Caki2 (cell line): Measurements from ENCODE around the gene PPP1R26. TPM values are rescaled to one million over a fixed set of nuclear protein-coding genes. Genes with fewer than 3 reads are reported as not detected.
"Not testable (repeated sequence)": the region's sequence is repeated elsewhere in the genome, so short reads cannot be mapped to it uniquely, and the experiment has no call there.

Experiments used
- DNase-seq: peaks from one replicate; pipeline ENCODE4 v3.0.0-alpha.2; 2015; ENCODE audit warnings: low read depth
- in situ Hi-C: cut with HindIII; loops from 2 replicates; pipeline ENCODE4 v1.10.0; 2016; ENCODE audit warnings: low sequenced_read_pairs, low pct_unique_long_range_greater_than_20kb, mixed read lengths
- total RNA-seq: library from RNA; depleted of rRNA; stranded (reverse); fragments of >200 nt; shearing (Covaris generic); gene quantifications from 2 replicates; pipeline ENCODE4 v1.2.3, GENCODE V29; 2014; ENCODE audit warnings: low replicate concordance

The PPP1R26 gene
- total RNA-seq, 1 experiment from 2014 or later = 32.4 TPM

GRCh38 chr9:135456436-135457104, 23.0 kb upstream of the PPP1R26 start:
- in situ Hi-C loops = no loop called here
- DNase-seq = no peak

- DNase-seq, in situ Hi-C loops: not testable (repeated sequence)
Measured at GRCh38 chr9:135458478-135458877, 21.1 kb upstream of the PPP1R26 start.

- DNase-seq = no peak
- in situ Hi-C loops = no loop called here
Measured at GRCh38 chr9:135461936-135462335, 17.6 kb upstream of the PPP1R26 start.

- in situ Hi-C loops = no loop called here
- DNase-seq = peak; percentile 41
Measured at GRCh38 chr9:135463140-135463539, 16.4 kb upstream of the PPP1R26 start.

- in situ Hi-C loops = no loop called here
- no peak for DNase-seq
Measured at GRCh38 chr9:135464181-135464580, 15.4 kb upstream of the PPP1R26 start.

- no peak for DNase-seq
- in situ Hi-C loops = no loop called here
Measured at GRCh38 chr9:135468854-135469521, 10.6 kb upstream of the PPP1R26 start.

GRCh38 chr9:135471791-135472640, 7.6 kb upstream of the PPP1R26 start:
- DNase-seq = no peak
- in situ Hi-C loops = no loop called here

- DNase-seq = no peak
- in situ Hi-C loops = no loop called here
Measured at GRCh38 chr9:135473972-135474543, 5.5 kb upstream of the PPP1R26 start.

- DNase-seq = no peak
- in situ Hi-C loops = no loop called here
Measured at GRCh38 chr9:135474915-135475314, 4.7 kb upstream of the PPP1R26 start.

GRCh38 chr9:135476561-135477355, 2.8 kb upstream of the PPP1R26 start:
- in situ Hi-C loops = no loop called here
- DNase-seq = no peak

GRCh38 chr9:135478191-135478590, 1.4 kb upstream of the PPP1R26 start:
- in situ Hi-C loops = no loop called here
- no peak for DNase-seq

- in situ Hi-C loops = no loop called here
- peak; percentile 47 for DNase-seq
Measured at GRCh38 chr9:135478829-135479468, 633 bp upstream of the PPP1R26 start.

- in situ Hi-C loops = no loop called here
Measured at GRCh38 chr9:135480071-135480939, 723 bp downstream of the PPP1R26 start.

GRCh38 chr9:135480940-135481310, 1.3 kb downstream of the PPP1R26 start:
- no peak for DNase-seq
- in situ Hi-C loops = no loop called here

More at GRCh38 chr9:135480071-135480939, 723 bp downstream of the PPP1R26 start:
- peak; percentile 40 for DNase-seq

GRCh38 chr9:135482015-135482754, 2.6 kb downstream of the PPP1R26 start:
- no peak for DNase-seq
- in situ Hi-C loops = no loop called here
